HG02943 (cell line): ENCODE results near the gene CD47.

Source experiments
- ATAC-seq: cut with Tn5 transposase; IDR thresholded peaks from one replicate; pipeline ENCODE4 v1.9.1; 2021; ENCODE audit warnings: mild to moderate bottlenecking, low read depth, moderate library complexity; ENCODE audit not compliant: unreplicated experiment

CD47 gene

GRCh38 chr3:108022256-108023150 is 68.3 kb downstream of the CD47 start:
- no peak for ATAC-seq

- ATAC-seq = no peak
Measured at GRCh38 chr3:108021533-108021932, 69.3 kb downstream of the CD47 start.

GRCh38 chr3:108021131-108021530 is 69.7 kb downstream of the CD47 start:
- ATAC-seq = no peak

GRCh38 chr3:108018552-108018951 is 72.3 kb downstream of the CD47 start:
- ATAC-seq = no peak

- no peak for ATAC-seq
Measured at GRCh38 chr3:108017587-108017986, 73.2 kb downstream of the CD47 start.

- ATAC-seq = no peak
Measured at GRCh38 chr3:108014943-108015342, 75.9 kb downstream of the CD47 start.

- no peak for ATAC-seq
Measured at GRCh38 chr3:108013141-108014055, 77.4 kb downstream of the CD47 start.

- no peak for ATAC-seq
Measured at GRCh38 chr3:108012304-108012703, 78.5 kb downstream of the CD47 start.

GRCh38 chr3:108011616-108012015 is 79.2 kb downstream of the CD47 start:
- no peak for ATAC-seq

- no peak for ATAC-seq
Measured at GRCh38 chr3:108008931-108009639, 81.7 kb downstream of the CD47 start.

GRCh38 chr3:108008106-108008505 is 82.7 kb downstream of the CD47 start:
- no peak for ATAC-seq

- no peak for ATAC-seq
Measured at GRCh38 chr3:108006881-108007331, 83.9 kb downstream of the CD47 start.

GRCh38 chr3:108006077-108006771 is 84.6 kb downstream of the CD47 start:
- ATAC-seq = no peak

GRCh38 chr3:108004647-108005046 is 86.2 kb downstream of the CD47 start:
- ATAC-seq = no peak

GRCh38 chr3:108001457-108001856 is 89.4 kb downstream of the CD47 start:
- ATAC-seq = no peak

- no peak for ATAC-seq
Measured at GRCh38 chr3:107999215-107999775, 91.5 kb downstream of the CD47 start.

- no peak for ATAC-seq
Measured at GRCh38 chr3:107997671-107998070, 93.2 kb downstream of the CD47 start.

- ATAC-seq = no peak
Measured at GRCh38 chr3:107995823-107996222, 95.0 kb downstream of the CD47 start.

GRCh38 chr3:107994956-107995715 is 95.7 kb downstream of the CD47 start:
- no peak for ATAC-seq
